Measurements from ENCODE around the gene PI4KB. TPM values are rescaled to one million over a fixed set of nuclear protein-coding genes. Genes with fewer than 3 reads are reported as not detected.

PI4KB gene
- total and polyA plus RNA-seq, 2 of the 13 experiments (the other 11 are each of a cell fraction or from before 2014, with no cell fraction given): 19.5 to 29.3 TPM

GRCh38 chr1:151281225-151281968 is 45.8 kb downstream of the PI4KB start (continued):
- peak; percentile 95 for TF ChIP-seq ZNF318 (CRISPR knock-in tag; IDR thresholded peaks at IDR 0.05)
- TF ChIP-seq, protein P1, sequence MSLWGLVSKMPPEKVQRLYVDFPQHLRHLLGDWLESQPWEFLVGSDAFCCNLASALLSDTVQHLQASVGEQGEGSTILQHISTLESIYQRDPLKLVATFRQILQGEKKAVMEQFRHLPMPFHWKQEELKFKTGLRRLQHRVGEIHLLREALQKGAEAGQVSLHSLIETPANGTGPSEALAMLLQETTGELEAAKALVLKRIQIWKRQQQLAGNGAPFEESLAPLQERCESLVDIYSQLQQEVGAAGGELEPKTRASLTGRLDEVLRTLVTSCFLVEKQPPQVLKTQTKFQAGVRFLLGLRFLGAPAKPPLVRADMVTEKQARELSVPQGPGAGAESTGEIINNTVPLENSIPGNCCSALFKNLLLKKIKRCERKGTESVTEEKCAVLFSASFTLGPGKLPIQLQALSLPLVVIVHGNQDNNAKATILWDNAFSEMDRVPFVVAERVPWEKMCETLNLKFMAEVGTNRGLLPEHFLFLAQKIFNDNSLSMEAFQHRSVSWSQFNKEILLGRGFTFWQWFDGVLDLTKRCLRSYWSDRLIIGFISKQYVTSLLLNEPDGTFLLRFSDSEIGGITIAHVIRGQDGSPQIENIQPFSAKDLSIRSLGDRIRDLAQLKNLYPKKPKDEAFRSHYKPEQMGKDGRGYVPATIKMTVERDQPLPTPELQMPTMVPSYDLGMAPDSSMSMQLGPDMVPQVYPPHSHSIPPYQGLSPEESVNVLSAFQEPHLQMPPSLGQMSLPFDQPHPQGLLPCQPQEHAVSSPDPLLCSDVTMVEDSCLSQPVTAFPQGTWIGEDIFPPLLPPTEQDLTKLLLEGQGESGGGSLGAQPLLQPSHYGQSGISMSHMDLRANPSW (CRISPR knock-in tag; IDR thresholded peaks at IDR 0.05; ENCODE audit: borderline replicate concordance): no peak
- TF ChIP-seq NFKB2 (CRISPR knock-in tag; IDR thresholded peaks at IDR 0.05; ENCODE audit: borderline replicate concordance): peak; percentile 34; the same call in 1 of the 2 replicates
- peak; percentile 11; the same call in 1 of the 2 replicates for TF ChIP-seq CBX5 (CRISPR knock-in tag; IDR thresholded peaks at IDR 0.05; ENCODE audit: borderline replicate concordance)
- TF ChIP-seq LCORL (IDR thresholded peaks at IDR 0.05): no peak
- TF ChIP-seq LCORL (CRISPR knock-in tag; IDR thresholded peaks at IDR 0.05): peak; percentile 76
- TF ChIP-seq ZNF362 (CRISPR knock-in tag; IDR thresholded peaks at IDR 0.05; ENCODE audit: borderline replicate concordance): peak; percentile 21; the same call in 1 of the 2 replicates
- peak; percentile 22; the same call in 1 of the 2 replicates for TF ChIP-seq SNAPC5 (CRISPR knock-in tag; IDR thresholded peaks at IDR 0.05; ENCODE audit: borderline replicate concordance)
- TF ChIP-seq NRL (CRISPR knock-in tag; IDR thresholded peaks at IDR 0.05; ENCODE audit: borderline replicate concordance): peak; percentile 80
- TF ChIP-seq, protein P2, sequence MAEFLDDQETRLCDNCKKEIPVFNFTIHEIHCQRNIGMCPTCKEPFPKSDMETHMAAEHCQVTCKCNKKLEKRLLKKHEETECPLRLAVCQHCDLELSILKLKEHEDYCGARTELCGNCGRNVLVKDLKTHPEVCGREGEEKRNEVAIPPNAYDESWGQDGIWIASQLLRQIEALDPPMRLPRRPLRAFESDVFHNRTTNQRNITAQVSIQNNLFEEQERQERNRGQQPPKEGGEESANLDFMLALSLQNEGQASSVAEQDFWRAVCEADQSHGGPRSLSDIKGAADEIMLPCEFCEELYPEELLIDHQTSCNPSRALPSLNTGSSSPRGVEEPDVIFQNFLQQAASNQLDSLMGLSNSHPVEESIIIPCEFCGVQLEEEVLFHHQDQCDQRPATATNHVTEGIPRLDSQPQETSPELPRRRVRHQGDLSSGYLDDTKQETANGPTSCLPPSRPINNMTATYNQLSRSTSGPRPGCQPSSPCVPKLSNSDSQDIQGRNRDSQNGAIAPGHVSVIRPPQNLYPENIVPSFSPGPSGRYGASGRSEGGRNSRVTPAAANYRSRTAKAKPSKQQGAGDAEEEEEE (CRISPR knock-in tag; IDR thresholded peaks at IDR 0.05; ENCODE audit: borderline replicate concordance): no peak
- TF ChIP-seq ZNF749 (CRISPR knock-in tag; IDR thresholded peaks at IDR 0.05; ENCODE audit: borderline replicate concordance): peak; percentile 91; the same call in 1 of the 2 replicates
- TF ChIP-seq PHF21A (CRISPR knock-in tag; IDR thresholded peaks at IDR 0.05): no peak; the same call in none of the 2 replicates
- TF ChIP-seq ISL2 (CRISPR knock-in tag; IDR thresholded peaks at IDR 0.05): no peak

Measured in HepG2 (cell line).